Liver (tissue), 9 donors: ENCODE measurements around the gene DPPA4. TPM values are rescaled to one million over a fixed set of nuclear protein-coding genes. Genes with fewer than 3 reads are reported as not detected.

Source experiments
- DNase-seq: peaks from one replicate; pipeline ENCODE4 v3.0.0-alpha.2; 2017; ENCODE audit warnings: low spot score
- H3K27ac ChIP-seq, 2 donors: one replicate each; pipeline ENCODE4 v1.7.0; 2013; ENCODE audit warnings: inconsistent platforms in 2 of 2, low read length in 2 of 2, control low read depth in 1 of 2, low read depth in 1 of 2, mild to moderate bottlenecking in 1 of 2
- H3K27me3 ChIP-seq, 4 donors: one replicate each; pipeline versions ENCODE4 v1.6.1 to v1.7.0; 2013; ENCODE audit warnings: low read length in 3 of 4, inconsistent platforms in 1 of 4, mild to moderate bottlenecking in 1 of 4, moderate library complexity in 1 of 4; ENCODE audit not compliant: control insufficient read depth in 4 of 4, insufficient read depth in 4 of 4
- H3K36me3 ChIP-seq, 4 donors: one replicate each; pipeline versions ENCODE4 v1.6.1 to v1.7.0; 2013; ENCODE audit warnings: low read length in 3 of 4, mild to moderate bottlenecking in 3 of 4, low read depth in 1 of 4, moderate library complexity in 1 of 4; ENCODE audit not compliant: control insufficient read depth in 4 of 4, insufficient read depth in 3 of 4
- H3K4me1 ChIP-seq, 4 donors: one replicate each; pipeline versions ENCODE4 v1.6.1 to v1.7.0; 2013; ENCODE audit warnings: low read length in 3 of 4, mild to moderate bottlenecking in 3 of 4, moderate library complexity in 1 of 4; ENCODE audit not compliant: control insufficient read depth in 4 of 4, insufficient read depth in 4 of 4
- H3K4me3 ChIP-seq, 3 donors: one replicate each; pipeline versions ENCODE4 v1.6.1 to v1.7.0; 2013; ENCODE audit warnings: low read length in 3 of 3, control low read depth in 1 of 3, low read depth in 1 of 3, mild to moderate bottlenecking in 1 of 3
- H3K9ac ChIP-seq, 2 donors: one replicate each; pipeline ENCODE4 v1.7.0; 2013; ENCODE audit warnings: low read length in 2 of 2, mild to moderate bottlenecking in 2 of 2, moderate library complexity in 2 of 2, control low read depth in 1 of 2, low read depth in 1 of 2
- H3K9me3 ChIP-seq, 4 donors: one replicate each; pipeline versions ENCODE4 v1.6.1 to v1.7.0; 2013; ENCODE audit warnings: low read length in 3 of 4; ENCODE audit not compliant: control insufficient read depth in 4 of 4
- ATF3 ChIP-seq: IDR thresholded peaks from 2 replicates; pipeline ENCODE4 v1.6.1; 2016; ENCODE audit warnings: antibody characterized with exemption
- CTCF ChIP-seq: fragments of 150-350 bp; IDR thresholded peaks from 2 replicates; pipeline ENCODE4 v1.5.1; 2017; ENCODE audit warnings: improper control_type of control experiment, low read depth, low read length; ENCODE audit not compliant: missing input control
- EGR1 ChIP-seq, 2 donors: IDR thresholded peaks; 2 replicates each; pipeline ENCODE4 v1.6.1; 2016 to 2018; ENCODE audit warnings: antibody characterized with exemption in 2 of 2, low read depth in 2 of 2
- FOXA1 ChIP-seq: IDR thresholded peaks from 2 replicates; pipeline ENCODE4 v1.6.1; 2016; ENCODE audit warnings: antibody characterized with exemption
- FOXA2 ChIP-seq: IDR thresholded peaks from 2 replicates; pipeline ENCODE4 v1.6.1; 2016; ENCODE audit warnings: antibody characterized with exemption
- GABPA ChIP-seq, 2 donors: IDR thresholded peaks in 1 of 2; conservative IDR thresholded peaks in 1 of 2; 2 replicates each; pipeline ENCODE4 v1.6.1; 2016; ENCODE audit warnings: antibody characterized with exemption in 2 of 2, mild to moderate bottlenecking in 1 of 2, moderate library complexity in 1 of 2
- HNF4A ChIP-seq, 2 donors: conservative IDR thresholded peaks; 2 replicates each; pipeline ENCODE4 v1.6.1; 2016; ENCODE audit warnings: antibody characterized with exemption in 2 of 2, mild to moderate bottlenecking in 2 of 2
- HNF4G ChIP-seq: IDR thresholded peaks from 2 replicates; pipeline ENCODE4 v1.6.1; 2016; ENCODE audit warnings: antibody characterized with exemption
- JUND ChIP-seq, 2 donors: IDR thresholded peaks; 2 replicates each; pipeline ENCODE4 v1.6.1; 2016; ENCODE audit warnings: antibody characterized with exemption in 2 of 2
- MAX ChIP-seq: IDR thresholded peaks from 2 replicates; pipeline ENCODE4 v1.6.1; 2016; ENCODE audit warnings: antibody characterized with exemption
- NR2F2 ChIP-seq: IDR thresholded peaks from 2 replicates; pipeline ENCODE4 v1.6.1; 2016; ENCODE audit warnings: antibody characterized with exemption
- RAD21 ChIP-seq, 2 donors: IDR thresholded peaks; 2 replicates each; pipeline ENCODE4 v1.6.1; 2016; ENCODE audit warnings: antibody characterized with exemption in 2 of 2, mild to moderate bottlenecking in 2 of 2
- REST ChIP-seq: IDR thresholded peaks from 2 replicates; pipeline ENCODE4 v1.6.1; 2016; ENCODE audit warnings: antibody characterized with exemption, mild to moderate bottlenecking
- RXRA ChIP-seq, 2 donors: IDR thresholded peaks; 2 replicates each; pipeline ENCODE4 v1.6.1; 2017 to 2018; ENCODE audit warnings: antibody characterized with exemption in 2 of 2, mild to moderate bottlenecking in 1 of 2
- SP1 ChIP-seq: IDR thresholded peaks from 2 replicates; pipeline ENCODE4 v1.6.1; 2018; ENCODE audit warnings: antibody characterized with exemption, mild to moderate bottlenecking
- TAF1 ChIP-seq: conservative IDR thresholded peaks from 2 replicates; pipeline ENCODE4 v1.6.1; 2016; ENCODE audit warnings: antibody characterized with exemption, mild to moderate bottlenecking
- YY1 ChIP-seq: IDR thresholded peaks from 2 replicates; pipeline ENCODE4 v1.6.1; 2016; ENCODE audit warnings: antibody characterized with exemption, mild to moderate bottlenecking
- ZBTB33 ChIP-seq: IDR thresholded peaks from 2 replicates; pipeline ENCODE4 v1.6.1; 2016; ENCODE audit warnings: antibody characterized with exemption
- WGBS: extraction: QIAGEN DNeasy Blood & Tissue Kit; methylation state at CpG from one replicate; pipeline ENCODE4 v1.1.7; 2013; 5-methylcytosine and 5-hydroxymethylcytosine counted together
- polyA plus RNA-seq, 2 donors: library from polyadenylated mRNA; stranded (reverse) in 1 of 2; unstranded in 1 of 2; fragments of 200-250 nt in 1 of 2; fragments of >200 nt in 1 of 2; fragmentation: Nextera tagmentation in 1 of 2; extraction: Ambion mirVana in 1 of 2; gene quantifications; one replicate each; pipeline versions ENCODE4 v1.2.1 to v1.2.3, GENCODE V29; 2013 to 2015
- total RNA-seq, 2 donors: library from RNA; depleted of rRNA; stranded (reverse); fragments of >200 nt; gene quantifications; one replicate each; pipeline ENCODE4 v1.2.3, GENCODE V29; 2014
- donor health status: healthy.
- donor health status: healthy.
- donor health status: healthy.
- donor health status: healthy.
- donor health status: healthy.

The DPPA4 gene
- total and polyA plus RNA-seq, 4 donors: 0.12 to 3.1 (median 0.28) TPM

- Histone ChIP-seq H3K9me3 (no peaks in the 10 kb centered on the region), H3K27ac (no peak overlapping the region), H3K4me1 (peaks cover 0 to 4% (median 1%) of the 10 kb centered on the region in 4 donors), H3K4me3 (no peak overlapping the region), H3K27me3 (no peaks in the 10 kb centered on the region), H3K9ac (no peak overlapping the region), H3K36me3 (no peaks in the 10 kb centered on the region)
- 89% methylated on average over 2 of the region's 2 CpGs for WGBS
- DNase-seq: no peak
- no peak for TF ChIP-seq REST
- no peak for TF ChIP-seq CTCF
- TF ChIP-seq HNF4G: no peak
- TF ChIP-seq FOXA2: no peak
- no peak for TF ChIP-seq EGR1 (IDR thresholded peaks at IDR 0.05; ENCODE audit: low read depth in 2 of 2)
- TF ChIP-seq NR2F2: no peak
- TF ChIP-seq ZBTB33: no peak
- no peak for TF ChIP-seq FOXA1
- no peak for TF ChIP-seq RAD21 (IDR thresholded peaks at IDR 0.05)
- no peak for TF ChIP-seq RXRA (IDR thresholded peaks at IDR 0.05)
- TF ChIP-seq MAX: no peak
- TF ChIP-seq ATF3: no peak
- no peak for TF ChIP-seq YY1
- TF ChIP-seq TAF1: no peak
- TF ChIP-seq HNF4A (conservative IDR thresholded peaks at IDR 0.05): no peak
- no peak for TF ChIP-seq JUND (IDR thresholded peaks at IDR 0.05)
- TF ChIP-seq GABPA (IDR thresholded peaks at IDR 0.05 in 1 of 2, conservative IDR thresholded peaks at IDR 0.05 in 1 of 2): no peak
- TF ChIP-seq SP1: no peak
Observed at GRCh38 chr3:109373933-109374332, 36.6 kb upstream of the DPPA4 start.
